Lower leg skin (tissue), 3 donors: ENCODE data around the gene TRDN.

Experiments
- CTCF ChIP-seq, 3 donors: fragments of 450-650 bp; IDR thresholded peaks; one replicate each; pipeline ENCODE4 v1.5.1; 2016; ENCODE audit warnings: antibody characterized with exemption in 3 of 3, mild to moderate bottlenecking in 3 of 3, moderate library complexity in 2 of 3
- POLR2A ChIP-seq, 2 donors: fragments of 450-650 bp; IDR thresholded peaks; one replicate each; pipeline ENCODE4 v1.6.1; 2016 to 2017; ENCODE audit warnings: antibody characterized with exemption in 2 of 2, mild to moderate bottlenecking in 1 of 2, moderate library complexity in 1 of 2

DNA sequence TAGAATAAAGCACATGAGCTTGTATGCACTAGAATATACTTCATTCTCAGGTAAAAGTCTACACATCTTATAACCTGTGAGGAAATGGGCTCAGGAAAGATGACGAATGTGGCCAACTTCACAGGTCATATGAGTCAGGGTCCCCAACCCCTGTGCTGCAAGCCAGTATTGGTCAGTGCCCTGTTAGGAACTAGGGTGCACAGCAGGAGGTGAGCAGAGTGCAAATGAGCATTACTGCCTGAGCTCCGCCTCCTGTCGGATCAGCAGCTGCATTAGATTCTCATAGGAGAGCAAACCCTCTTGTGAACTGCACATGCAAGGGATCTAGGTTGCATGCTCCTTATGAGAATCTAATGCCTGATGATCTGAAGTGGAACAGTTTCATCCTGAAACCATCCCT, 182.3 kb downstream of the TRDN start:
- TF ChIP-seq CTCF (IDR thresholded peaks at IDR 0.05) = no peak
- no peak for TF ChIP-seq POLR2A (IDR thresholded peaks at IDR 0.05)
